T-helper 1 cell treated with Interleukin-12 subunit alpha and Interleukin-12 subunit beta and Interleukin-4 antibody, amounts not matched to agents 30 μg/mL and 1 μg/mL, for 36 hours (primary cell): Measurements from ENCODE around the gene CDK16.
A peak's percentile ranks its signal among the peaks of the same experiment; 100 is the strongest.

Source experiments
- H3K27ac Mint-ChIP-seq: one replicate; pipeline ENCODE4 v1.8.0; 2021; ENCODE audit warnings: mild to moderate bottlenecking, mixed read lengths
- H3K27me3 Mint-ChIP-seq: one replicate; pipeline ENCODE4 v1.8.0; 2021; ENCODE audit warnings: low read depth, mixed read lengths
- H3K36me3 Mint-ChIP-seq: one replicate; pipeline ENCODE4 v1.8.0; 2021; ENCODE audit warnings: low read depth, mixed read lengths
- H3K4me1 Mint-ChIP-seq: one replicate; pipeline ENCODE4 v1.8.0; 2021; ENCODE audit warnings: low read depth, mixed read lengths
- H3K4me3 Mint-ChIP-seq: one replicate; pipeline ENCODE4 v1.8.0; 2021; ENCODE audit warnings: mild to moderate bottlenecking, moderate library complexity, mixed read lengths
- H3K9me3 Mint-ChIP-seq: one replicate; pipeline ENCODE4 v1.8.0; 2021; ENCODE audit warnings: mixed read lengths

Gene CDK16

DNA sequence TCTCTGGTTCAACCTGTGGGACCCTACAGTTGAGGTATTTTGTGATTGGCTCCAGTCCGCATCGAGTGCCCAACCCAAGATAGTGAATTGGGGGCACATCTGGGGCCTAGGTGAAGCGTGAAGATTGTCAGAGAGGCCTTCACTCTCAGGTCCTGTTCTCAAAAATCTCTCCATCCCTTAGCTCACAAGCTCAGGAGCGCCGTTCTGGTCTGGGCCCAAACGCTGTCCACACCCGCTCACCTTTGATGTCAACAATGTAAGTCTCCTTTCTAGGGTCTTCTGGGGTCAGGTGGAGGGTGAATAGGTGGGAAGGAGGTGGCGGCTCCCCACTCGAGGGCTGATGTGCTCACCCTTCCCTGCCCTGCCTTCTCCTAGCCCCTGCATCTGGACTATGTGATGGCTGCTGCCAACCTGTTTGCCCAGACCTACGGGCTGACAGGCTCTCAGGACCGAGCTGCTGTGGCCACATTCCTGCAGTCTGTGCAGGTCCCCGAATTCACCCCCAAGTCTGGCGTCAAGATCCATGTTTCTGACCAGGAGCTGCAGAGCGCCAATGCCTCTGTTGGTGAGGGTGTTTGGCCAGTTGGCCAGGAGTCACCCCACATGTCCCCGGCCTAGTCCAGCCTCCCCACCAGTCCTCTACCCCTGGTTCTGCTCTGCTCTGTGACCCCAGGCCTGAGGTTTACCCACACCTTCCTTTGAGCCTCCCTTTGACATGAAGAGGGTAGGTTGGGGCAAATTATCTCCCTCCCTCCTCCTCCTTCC is 7.6 kb upstream of the CDK16 start:
- H3K27ac Mint-ChIP-seq = no peak overlapping the region
- H3K36me3 Mint-ChIP-seq = peaks cover 43% of the 10 kb centered on the region
- no peaks in the 10 kb centered on the region for H3K27me3 Mint-ChIP-seq
- no peak overlapping the region for H3K4me3 Mint-ChIP-seq
- peaks cover 6% of the 10 kb centered on the region for H3K4me1 Mint-ChIP-seq
- no peaks in the 10 kb centered on the region for H3K9me3 Mint-ChIP-seq

DNA sequence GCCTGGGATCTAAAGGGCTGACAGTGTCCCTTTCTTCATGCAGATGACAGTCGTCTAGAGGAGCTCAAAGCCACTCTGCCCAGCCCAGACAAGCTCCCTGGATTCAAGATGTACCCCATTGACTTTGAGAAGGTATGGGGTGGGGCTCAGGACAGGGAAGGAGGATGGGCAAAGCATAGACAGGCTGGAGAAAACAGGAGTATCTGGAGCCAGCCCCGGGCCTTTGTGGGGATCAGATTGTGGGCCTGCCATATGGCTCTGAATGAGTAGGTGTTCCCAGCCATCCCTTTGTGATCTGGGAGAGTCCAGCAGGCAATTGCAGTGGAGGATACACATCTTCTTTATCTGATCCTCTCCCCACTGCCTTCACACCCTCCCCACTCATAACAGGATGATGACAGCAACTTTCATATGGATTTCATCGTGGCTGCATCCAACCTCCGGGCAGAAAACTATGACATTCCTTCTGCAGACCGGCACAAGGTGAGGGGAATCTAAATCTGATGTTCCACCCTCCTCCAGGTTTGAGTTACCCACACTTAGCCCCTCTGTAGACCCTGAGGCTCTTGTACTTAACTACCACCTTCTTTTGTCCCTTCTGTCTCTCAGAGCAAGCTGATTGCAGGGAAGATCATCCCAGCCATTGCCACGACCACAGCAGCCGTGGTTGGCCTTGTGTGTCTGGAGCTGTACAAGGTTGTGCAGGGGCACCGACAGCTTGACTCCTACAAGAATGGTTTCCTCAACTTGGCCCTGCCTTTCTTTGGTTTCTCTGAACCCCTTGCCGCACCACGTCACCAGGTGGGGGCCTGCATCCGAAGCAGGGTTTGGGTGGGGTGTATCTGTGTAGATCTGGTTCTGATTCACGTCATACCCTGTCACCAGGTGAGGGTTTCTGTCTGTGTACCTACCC is 5.8 kb upstream of the CDK16 start:
- H3K27ac Mint-ChIP-seq = no peak overlapping the region
- H3K4me3 Mint-ChIP-seq = no peak overlapping the region
- H3K36me3 Mint-ChIP-seq = peaks cover 37% of the 10 kb centered on the region
- H3K27me3 Mint-ChIP-seq = no peaks in the 10 kb centered on the region
- no peaks in the 10 kb centered on the region for H3K9me3 Mint-ChIP-seq
- H3K4me1 Mint-ChIP-seq = peaks cover 12% of the 10 kb centered on the region

DNA sequence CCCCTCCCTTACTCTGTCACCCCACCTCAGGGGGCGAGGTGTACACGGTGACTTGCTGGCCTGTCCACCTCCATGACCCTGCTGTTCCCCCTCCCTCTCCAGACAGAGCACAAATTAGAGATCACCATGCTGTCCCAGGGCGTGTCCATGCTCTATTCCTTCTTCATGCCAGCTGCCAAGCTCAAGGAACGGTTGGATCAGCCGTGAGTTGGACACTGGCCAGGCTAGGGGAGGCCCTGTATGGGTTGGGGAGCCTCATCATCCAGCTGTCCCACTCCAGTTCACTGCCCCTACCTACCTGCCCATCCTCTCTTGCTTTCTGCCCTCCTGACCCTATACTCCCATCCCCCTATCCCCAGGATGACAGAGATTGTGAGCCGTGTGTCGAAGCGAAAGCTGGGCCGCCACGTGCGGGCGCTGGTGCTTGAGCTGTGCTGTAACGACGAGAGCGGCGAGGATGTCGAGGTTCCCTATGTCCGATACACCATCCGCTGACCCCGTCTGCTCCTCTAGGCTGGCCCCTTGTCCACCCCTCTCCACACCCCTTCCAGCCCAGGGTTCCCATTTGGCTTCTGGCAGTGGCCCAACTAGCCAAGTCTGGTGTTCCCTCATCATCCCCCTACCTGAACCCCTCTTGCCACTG is 3.9 kb upstream of the CDK16 start:
- Mint-ChIP-seq H3K9me3 (no peaks in the 10 kb centered on the region), H3K4me3 (no peak overlapping the region), H3K4me1 (peaks cover 15% of the 10 kb centered on the region), H3K27ac (no peak overlapping the region), H3K27me3 (no peaks in the 10 kb centered on the region), H3K36me3 (peaks cover 33% of the 10 kb centered on the region)

DNA sequence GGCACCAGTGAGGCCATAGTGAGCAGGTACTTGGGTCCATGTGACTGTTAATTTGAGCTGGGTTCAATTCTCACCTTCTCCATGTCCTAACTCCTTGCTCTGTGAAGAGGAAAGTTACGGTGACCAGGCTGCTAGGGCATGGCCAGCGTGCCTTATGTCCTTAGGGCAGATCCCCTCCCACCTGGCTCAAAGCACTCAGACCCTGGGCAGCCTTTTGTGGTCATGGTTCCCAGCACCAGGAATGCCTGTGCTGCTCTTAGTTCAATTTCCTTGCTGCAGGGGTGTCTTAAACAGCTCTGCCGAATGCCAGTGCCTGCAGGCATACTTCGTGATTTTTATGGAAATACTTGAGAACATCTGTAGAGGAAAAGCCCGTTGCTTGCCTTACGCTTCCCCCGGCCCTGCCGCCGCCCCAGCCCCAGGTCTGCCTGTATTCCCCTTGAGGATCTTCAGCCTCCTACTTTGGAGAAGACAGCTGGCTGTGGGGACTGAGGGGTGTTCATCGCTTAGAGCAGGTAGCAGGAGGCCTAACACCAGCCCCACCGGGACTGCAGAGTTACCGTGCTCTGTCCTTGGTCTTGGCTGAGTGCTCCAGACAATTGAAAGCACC is 3.1 kb upstream of the CDK16 start:
- Mint-ChIP-seq H3K4me3 (no peak overlapping the region), H3K9me3 (no peaks in the 10 kb centered on the region), H3K27me3 (no peaks in the 10 kb centered on the region), H3K27ac (no peak overlapping the region), H3K4me1 (peaks cover 23% of the 10 kb centered on the region), H3K36me3 (peaks cover 32% of the 10 kb centered on the region)

DNA sequence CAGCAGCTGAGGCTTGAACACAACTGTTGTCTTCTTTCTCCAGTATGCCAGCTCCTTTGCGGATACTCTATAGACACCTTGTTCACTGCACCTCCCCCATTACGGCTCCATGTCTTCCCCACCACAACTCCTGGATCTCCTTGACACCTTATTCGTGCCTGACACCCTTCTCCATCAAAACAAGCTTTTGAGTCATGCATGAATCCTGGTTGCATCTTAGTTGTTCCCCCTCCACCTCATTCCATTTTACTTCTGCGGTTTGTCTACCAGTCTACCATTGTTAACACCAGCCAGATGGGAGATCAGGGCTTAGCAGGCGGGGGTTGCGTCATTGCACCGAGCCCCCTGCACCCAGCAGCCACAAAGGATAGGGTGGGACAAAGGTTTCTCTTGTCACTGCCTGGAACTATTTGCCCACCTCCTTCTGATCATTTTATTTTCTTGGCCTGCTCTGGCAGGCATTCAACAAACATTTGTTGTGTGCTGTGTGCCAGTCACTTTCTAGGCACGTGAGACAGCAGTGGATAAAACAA is 2.0 kb upstream of the CDK16 start:
- Mint-ChIP-seq H3K4me3 (peak overlapping the region; percentile 93), H3K27me3 (no peaks in the 10 kb centered on the region), H3K36me3 (peaks cover 29% of the 10 kb centered on the region), H3K4me1 (peaks cover 29% of the 10 kb centered on the region), H3K27ac (peak overlapping the region; percentile 100), H3K9me3 (no peaks in the 10 kb centered on the region)

DNA sequence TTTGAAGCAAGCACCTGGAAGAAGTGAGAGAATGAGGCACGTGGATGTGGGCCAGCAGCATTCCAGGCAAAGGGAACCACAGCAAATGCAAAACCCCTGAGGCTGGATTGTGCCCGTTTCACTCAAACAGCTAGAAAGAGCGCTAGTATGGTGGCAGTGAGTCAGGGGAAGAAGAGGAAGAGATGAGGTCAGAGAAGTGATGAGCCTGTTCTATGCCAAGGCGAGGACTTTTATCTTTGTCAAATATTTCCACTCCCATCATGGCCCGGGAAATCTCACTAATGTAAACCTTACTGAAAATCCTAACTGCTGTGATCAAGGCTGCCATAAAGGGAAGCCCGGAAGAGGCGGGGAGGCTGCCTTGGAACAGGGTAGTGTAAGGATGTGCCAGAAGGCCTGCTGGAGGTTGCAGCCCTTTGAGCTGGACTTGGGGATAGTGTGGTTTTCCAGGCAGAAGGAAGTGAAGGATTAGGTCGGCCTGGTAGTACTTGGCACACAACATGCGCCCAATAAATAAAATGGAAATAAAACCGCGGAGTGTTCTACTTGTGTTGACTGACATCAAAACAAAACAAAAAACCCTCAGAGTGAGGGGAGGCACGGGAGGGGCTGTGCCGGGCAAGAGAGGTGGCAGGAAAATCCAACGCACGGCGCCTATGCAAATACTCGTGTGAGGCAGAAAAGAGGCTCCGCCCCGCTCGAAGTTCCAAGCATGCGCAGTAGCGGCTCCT is 1.2 kb upstream of the CDK16 start:
- Mint-ChIP-seq H3K36me3 (peaks cover 21% of the 10 kb centered on the region), H3K4me3 (peak overlapping the region; percentile 93), H3K4me1 (peaks cover 26% of the 10 kb centered on the region), H3K27ac (peak overlapping the region; percentile 100), H3K9me3 (no peaks in the 10 kb centered on the region), H3K27me3 (no peaks in the 10 kb centered on the region)

DNA sequence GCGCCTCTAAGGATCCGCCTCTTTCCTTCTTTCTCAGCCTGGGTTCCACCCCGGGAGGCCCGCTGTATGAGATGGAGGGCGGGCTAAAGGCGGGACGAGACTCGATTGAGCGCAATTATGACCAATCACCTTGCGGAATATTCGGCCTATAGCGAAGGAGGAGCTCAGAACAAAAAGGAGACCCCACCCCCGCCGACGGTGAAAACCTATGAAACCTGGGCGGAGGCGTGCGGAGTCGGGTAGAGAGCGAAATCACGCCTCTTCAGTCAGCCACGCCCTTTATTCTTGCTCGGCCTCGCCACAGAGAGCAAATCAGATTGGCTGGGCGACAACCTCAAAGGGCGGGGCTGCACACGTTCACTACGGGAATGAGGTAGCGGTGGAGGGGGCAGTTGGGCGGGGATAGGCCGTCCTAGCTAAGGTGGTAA is 615 bp upstream of the CDK16 start:
- H3K4me1 Mint-ChIP-seq = peaks cover 26% of the 10 kb centered on the region

DNA sequence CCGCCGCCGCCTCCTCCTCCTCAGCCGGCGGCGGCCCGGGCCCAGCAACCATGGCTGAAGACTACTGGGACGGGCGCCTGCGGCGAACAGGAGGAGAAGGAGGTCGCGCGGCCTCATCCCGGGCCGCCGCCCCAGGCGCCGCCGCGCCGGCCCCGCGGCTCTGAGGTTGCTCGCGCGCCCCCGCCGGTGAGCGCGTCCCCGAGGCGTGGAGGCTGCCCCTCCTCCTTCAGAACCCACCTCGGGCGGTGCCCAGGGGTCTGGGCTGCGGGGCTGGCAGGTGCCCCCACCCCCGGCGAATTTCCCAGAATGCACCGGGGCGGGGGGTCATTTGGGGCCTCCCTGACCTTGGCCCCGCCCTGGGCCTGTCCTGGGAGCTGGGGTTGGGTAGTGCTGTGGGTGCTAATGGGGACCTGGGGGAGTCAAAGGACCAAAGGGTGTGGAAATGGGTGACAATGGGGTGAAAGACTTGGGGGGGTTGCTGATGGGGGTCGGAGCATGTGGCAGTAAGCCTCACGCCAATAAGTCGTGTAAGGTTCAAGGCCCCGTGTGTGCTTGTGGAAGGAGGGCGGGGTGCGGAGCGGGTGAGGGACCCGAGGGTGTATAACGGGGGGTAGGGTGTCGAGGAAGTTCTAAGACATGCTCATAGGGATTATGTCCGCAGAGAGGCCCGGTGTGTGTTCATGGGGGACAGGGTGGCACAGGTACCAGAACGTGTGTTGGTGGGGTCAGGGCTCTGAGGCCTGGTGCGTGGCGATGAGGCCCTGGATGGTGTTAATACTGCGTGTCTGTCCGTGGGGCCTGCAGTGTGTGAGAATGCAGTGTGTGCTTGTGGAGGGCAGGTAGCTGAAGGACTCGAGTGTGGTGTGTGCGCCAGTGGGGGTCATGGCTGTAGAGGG is 687 bp downstream of the CDK16 start:
- Mint-ChIP-seq H3K27me3 (no peaks in the 10 kb centered on the region), H3K4me1 (peaks cover 26% of the 10 kb centered on the region), H3K27ac (peak overlapping the region; percentile 86), H3K9me3 (no peaks in the 10 kb centered on the region), H3K36me3 (peaks cover 13% of the 10 kb centered on the region), H3K4me3 (peak overlapping the region; percentile 93)

More for the DNA sequence above, 615 bp upstream of the CDK16 start:
- peak overlapping the region; percentile 93 for H3K4me3 Mint-ChIP-seq
- peaks cover 19% of the 10 kb centered on the region for H3K36me3 Mint-ChIP-seq
- peak overlapping the region; percentile 100 for H3K27ac Mint-ChIP-seq
- no peaks in the 10 kb centered on the region for H3K9me3 Mint-ChIP-seq
- no peaks in the 10 kb centered on the region for H3K27me3 Mint-ChIP-seq

DNA sequence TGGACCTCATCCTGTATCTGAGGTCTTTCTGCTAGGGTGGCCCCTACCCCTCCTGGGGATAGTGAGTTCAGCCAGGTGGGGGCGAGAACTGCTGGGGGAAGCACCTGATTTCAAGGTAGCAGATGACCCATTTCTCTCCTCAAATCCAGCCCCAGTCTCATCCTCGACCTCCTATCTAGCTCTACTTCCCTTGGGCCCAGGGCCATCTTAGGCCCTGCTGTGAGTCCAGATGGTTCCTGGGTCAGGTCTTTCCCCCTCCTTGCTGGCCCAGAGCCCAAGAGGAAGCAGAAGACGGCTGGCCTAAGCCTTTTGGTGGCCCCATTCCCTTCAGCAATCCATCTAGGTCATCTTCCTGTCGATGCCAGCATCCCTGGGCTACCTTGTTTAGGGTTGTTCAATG is 3.3 kb downstream of the CDK16 start:
- H3K36me3 Mint-ChIP-seq = peaks cover 12% of the 10 kb centered on the region
- H3K4me1 Mint-ChIP-seq = peaks cover 25% of the 10 kb centered on the region
- H3K4me3 Mint-ChIP-seq = no peak overlapping the region
- H3K9me3 Mint-ChIP-seq = no peaks in the 10 kb centered on the region
- peak overlapping the region; percentile 11 for H3K27ac Mint-ChIP-seq
- no peaks in the 10 kb centered on the region for H3K27me3 Mint-ChIP-seq

DNA sequence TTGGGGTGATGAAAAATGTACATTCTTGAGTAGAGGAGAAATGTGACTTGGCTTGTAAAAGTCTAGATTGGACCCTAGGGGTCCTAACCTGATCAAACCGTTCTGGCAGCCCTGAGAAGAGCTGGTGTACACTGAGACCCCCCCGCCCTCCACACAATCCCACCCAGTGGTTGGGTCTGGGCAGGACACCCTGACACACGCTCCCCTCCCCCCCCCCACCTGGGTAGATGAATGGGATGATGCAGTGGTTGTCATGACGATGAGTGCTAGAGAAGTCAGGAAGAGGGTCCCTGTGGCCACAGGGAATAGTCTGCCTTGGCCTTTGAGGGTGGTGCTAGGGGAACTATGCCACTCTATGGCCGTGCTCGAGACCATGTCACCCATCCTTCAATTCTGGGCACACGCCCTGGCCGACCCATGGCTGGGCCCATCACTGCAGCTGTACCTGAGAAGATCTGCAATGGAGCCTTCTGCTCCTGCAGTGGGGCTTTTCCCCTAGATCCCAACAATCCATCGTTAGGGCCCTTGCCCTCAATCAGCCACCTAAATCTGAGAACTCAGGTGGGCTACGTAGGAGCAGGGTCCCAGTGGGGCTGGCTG is 4.4 kb downstream of the CDK16 start:
- H3K9me3 Mint-ChIP-seq = no peaks in the 10 kb centered on the region
- H3K27ac Mint-ChIP-seq = no peak overlapping the region
- H3K36me3 Mint-ChIP-seq = peaks cover 13% of the 10 kb centered on the region
- no peaks in the 10 kb centered on the region for H3K27me3 Mint-ChIP-seq
- H3K4me3 Mint-ChIP-seq = no peak overlapping the region
- H3K4me1 Mint-ChIP-seq = peaks cover 17% of the 10 kb centered on the region

DNA sequence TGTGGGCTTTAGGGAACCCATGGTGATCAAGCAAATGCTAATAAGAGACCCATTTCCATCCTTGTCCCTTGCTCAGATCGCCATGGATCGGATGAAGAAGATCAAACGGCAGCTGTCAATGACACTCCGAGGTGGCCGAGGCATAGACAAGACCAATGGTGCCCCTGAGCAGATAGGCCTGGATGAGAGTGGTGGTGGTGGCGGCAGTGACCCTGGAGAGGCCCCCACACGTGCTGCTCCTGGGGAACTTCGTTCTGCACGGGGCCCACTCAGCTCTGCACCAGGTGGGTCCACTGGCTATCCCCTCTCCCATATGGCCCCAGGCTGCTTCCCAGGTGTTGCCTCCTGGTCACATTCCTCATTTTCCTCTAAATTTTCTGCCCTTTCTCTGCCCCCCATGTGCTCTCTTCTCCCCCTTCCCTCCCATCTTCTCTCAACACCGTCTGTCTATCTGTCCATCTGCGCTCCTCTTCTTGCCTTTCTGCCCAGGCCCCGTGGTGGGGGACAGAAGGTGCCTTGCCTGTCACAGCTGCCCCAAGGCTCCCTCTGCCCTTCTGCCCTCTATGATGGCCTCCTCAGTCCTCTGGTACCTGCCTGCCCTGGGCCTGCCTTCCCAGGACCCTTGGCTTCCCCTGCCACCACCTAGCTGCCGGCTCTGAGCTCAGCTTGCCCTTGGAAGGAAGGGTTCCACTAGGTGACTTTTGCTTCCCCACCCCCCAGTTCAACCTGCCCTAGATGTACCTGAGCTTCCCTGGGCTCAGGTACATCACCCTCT is 5.2 kb downstream of the CDK16 start:
- no peak overlapping the region for H3K4me3 Mint-ChIP-seq
- H3K9me3 Mint-ChIP-seq = no peaks in the 10 kb centered on the region
- peaks cover 17% of the 10 kb centered on the region for H3K4me1 Mint-ChIP-seq
- no peaks in the 10 kb centered on the region for H3K27me3 Mint-ChIP-seq
- H3K36me3 Mint-ChIP-seq = peaks cover 19% of the 10 kb centered on the region
- H3K27ac Mint-ChIP-seq = no peak overlapping the region

DNA sequence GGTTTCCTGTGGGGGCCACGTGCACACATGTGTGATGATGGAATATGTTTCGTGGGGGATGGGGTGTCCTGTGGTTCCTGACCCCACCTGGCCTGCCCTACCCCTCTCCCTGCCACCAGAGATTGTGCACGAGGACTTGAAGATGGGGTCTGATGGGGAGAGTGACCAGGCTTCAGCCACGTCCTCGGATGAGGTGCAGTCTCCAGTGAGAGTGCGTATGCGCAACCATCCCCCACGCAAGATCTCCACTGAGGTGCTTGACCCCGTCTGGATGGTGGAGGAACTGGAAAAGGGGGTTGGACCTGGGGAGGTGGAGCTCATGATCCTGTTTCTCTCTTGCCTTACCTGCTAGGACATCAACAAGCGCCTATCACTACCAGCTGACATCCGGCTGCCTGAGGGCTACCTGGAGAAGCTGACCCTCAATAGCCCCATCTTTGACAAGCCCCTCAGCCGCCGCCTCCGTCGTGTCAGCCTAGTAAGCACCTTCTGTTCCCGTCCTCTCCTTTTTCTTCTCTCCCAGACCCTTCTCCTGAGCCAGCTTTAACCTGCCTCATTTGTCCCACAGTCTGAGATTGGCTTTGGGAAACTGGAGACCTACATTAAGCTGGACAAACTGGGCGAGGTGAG is 5.9 kb downstream of the CDK16 start:
- Mint-ChIP-seq H3K36me3 (peaks cover 22% of the 10 kb centered on the region), H3K9me3 (no peaks in the 10 kb centered on the region), H3K27ac (no peak overlapping the region), H3K4me1 (peaks cover 16% of the 10 kb centered on the region), H3K27me3 (no peaks in the 10 kb centered on the region), H3K4me3 (no peak overlapping the region)
